ENCODE results near the gene MMUT. TPM values are rescaled to one million over a fixed set of nuclear protein-coding genes. Genes with fewer than 3 reads are reported as not detected.

MMUT gene
- total RNA-seq, 1 experiment from 2014 or later = 7.1 TPM

DNA sequence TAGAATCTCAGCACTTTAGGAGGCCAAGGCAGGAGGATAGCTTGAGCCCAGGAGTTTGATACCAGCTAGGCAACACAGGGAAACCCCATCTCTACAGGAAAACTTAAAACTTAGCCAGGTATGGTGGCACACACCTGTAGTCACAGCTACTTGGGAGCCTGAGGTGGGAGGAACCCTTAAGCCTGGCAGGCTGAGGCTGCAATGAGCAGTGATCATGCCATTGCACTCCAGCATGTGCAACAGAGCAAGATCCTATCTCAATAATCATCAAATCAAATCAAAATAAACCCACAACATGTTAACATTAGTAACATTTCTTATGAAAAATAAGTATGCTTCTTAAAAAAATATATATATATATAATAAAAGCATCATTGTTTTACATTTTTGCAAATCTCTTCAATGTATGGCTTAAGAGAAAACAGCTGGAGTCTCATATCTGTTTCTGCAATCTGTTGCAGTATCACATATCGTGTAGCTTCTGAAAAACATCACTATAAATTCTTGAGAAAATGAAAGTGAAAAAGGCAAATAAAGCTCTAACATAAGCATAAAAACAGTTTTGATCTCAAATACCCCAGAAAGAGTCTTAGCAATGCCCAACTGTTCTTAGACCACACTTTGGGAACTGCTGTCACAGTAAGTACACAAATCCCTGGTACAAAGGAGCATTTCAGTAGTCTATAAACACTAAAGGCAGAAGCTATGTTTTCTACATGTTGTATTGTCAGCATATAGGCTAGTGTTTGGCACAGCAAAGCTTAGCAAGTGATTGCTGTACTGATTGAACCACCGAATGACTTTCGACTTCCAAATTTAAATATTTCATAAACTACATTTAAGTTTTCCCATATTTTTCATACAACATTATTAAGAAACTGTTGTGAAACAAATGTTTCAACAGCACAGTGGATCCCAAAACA lies 8.0 kb downstream of the MMUT start:
- no peak for ATAC-seq
- peaks cover 2% of the 10 kb centered on the region; the same call in 1 of the 2 replicates for H3K36me3 ChIP-seq (ENCODE audit: control insufficient read depth, insufficient read depth, low read length)
- no peaks in the 10 kb centered on the region for H3K9me3 ChIP-seq (ENCODE audit: control insufficient read depth, insufficient read depth, low read depth, low read length)
- H3K27ac ChIP-seq (ENCODE audit: low read length) = no peak overlapping the region
- no peak overlapping the region for H3K4me3 ChIP-seq (ENCODE audit: low read depth in 2 of 2, low read length in 2 of 2)
- no peak for DNase-seq (ENCODE audit: low read depth, low spot score)
- no peaks in the 10 kb centered on the region for H3K27me3 ChIP-seq (ENCODE audit: control insufficient read depth, insufficient read depth, low read length)
- intact Hi-C loops (cut with micrococcal nuclease; ENCODE audit: unreplicated experiment) = loop anchor here (5.0 kb wide), 1 partner anchor 392 kb away; no protein-coding TSS in a partner anchor
- TF ChIP-seq POLR2AphosphoS5 (IDR thresholded peaks at IDR 0.05; ENCODE audit: low read depth, low read length) = no peak
- BruUV-seq (replicated peaks) = no TSS peak
- ChIA-PET CTCF (no interaction called here), POLR2A (no interaction called here)
- in situ Hi-C loops (cut with HindIII; ENCODE audit: low pct_unique_long_range_greater_than_20kb, low sequenced_read_pairs) = no loop called here
- no peaks in the 10 kb centered on the region for H3K4me1 ChIP-seq (ENCODE audit: control insufficient read depth, insufficient read depth, low read length)

DNA sequence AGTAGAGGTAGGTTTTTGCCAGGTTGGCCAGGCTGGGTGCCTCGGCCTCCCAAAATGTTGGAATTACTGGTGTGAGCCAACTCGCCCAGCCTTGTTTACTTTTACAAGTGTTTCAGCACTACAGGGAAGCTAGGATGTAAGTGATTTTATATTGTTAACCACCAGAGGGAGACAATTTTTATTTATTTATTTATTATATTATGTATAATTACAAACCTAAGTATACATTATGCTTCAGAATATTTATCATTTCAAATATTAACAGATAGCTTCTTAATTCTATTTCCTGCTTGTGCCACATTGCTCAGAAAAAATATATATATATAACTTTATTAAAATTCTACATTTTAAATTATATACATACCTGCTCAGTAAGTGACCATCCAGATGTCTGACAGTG lies 9.8 kb downstream of the MMUT start:
- no peak for TF ChIP-seq POLR2AphosphoS5 (IDR thresholded peaks at IDR 0.05; ENCODE audit: low read depth, low read length)
- TF ChIP-seq, protein P1, sequence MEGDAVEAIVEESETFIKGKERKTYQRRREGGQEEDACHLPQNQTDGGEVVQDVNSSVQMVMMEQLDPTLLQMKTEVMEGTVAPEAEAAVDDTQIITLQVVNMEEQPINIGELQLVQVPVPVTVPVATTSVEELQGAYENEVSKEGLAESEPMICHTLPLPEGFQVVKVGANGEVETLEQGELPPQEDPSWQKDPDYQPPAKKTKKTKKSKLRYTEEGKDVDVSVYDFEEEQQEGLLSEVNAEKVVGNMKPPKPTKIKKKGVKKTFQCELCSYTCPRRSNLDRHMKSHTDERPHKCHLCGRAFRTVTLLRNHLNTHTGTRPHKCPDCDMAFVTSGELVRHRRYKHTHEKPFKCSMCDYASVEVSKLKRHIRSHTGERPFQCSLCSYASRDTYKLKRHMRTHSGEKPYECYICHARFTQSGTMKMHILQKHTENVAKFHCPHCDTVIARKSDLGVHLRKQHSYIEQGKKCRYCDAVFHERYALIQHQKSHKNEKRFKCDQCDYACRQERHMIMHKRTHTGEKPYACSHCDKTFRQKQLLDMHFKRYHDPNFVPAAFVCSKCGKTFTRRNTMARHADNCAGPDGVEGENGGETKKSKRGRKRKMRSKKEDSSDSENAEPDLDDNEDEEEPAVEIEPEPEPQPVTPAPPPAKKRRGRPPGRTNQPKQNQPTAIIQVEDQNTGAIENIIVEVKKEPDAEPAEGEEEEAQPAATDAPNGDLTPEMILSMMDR (IDR thresholded peaks at IDR 0.05) = peak; percentile 57
- Histone ChIP-seq H3K27me3 (ENCODE audit: control insufficient read depth, insufficient read depth, low read length) (no peaks in the 10 kb centered on the region), H3K9me3 (ENCODE audit: control insufficient read depth, insufficient read depth, low read depth, low read length) (no peaks in the 10 kb centered on the region), H3K4me3 (ENCODE audit: low read depth in 2 of 2, low read length in 2 of 2) (no peak overlapping the region), H3K36me3 (ENCODE audit: control insufficient read depth, insufficient read depth, low read length) (peaks cover 4% of the 10 kb centered on the region), H3K27ac (ENCODE audit: low read length) (no peak overlapping the region), H3K4me1 (ENCODE audit: control insufficient read depth, insufficient read depth, low read length) (no peaks in the 10 kb centered on the region)
- ChIA-PET POLR2A (interaction anchor here (0.7 kb wide), 1 partner anchor 9 kb away, joined by 3 read pairs; no protein-coding TSS in a partner anchor), CTCF (interaction anchor here (0.5 to 0.6 kb wide), 2 partner anchors 170 to 1880 kb away, joined by 3 to 8 read pairs; no protein-coding TSS in a partner anchor)
- DNase-seq (ENCODE audit: low read depth, low spot score) (no peak), ATAC-seq (no peak)
- BruUV-seq (replicated peaks) = no TSS peak
- intact Hi-C loops (cut with micrococcal nuclease; ENCODE audit: unreplicated experiment) = loop anchor here (5.0 kb wide), 1 partner anchor 394 kb away; no protein-coding TSS in a partner anchor
- in situ Hi-C loops (cut with HindIII; ENCODE audit: low pct_unique_long_range_greater_than_20kb, low sequenced_read_pairs) = no loop called here

DNA sequence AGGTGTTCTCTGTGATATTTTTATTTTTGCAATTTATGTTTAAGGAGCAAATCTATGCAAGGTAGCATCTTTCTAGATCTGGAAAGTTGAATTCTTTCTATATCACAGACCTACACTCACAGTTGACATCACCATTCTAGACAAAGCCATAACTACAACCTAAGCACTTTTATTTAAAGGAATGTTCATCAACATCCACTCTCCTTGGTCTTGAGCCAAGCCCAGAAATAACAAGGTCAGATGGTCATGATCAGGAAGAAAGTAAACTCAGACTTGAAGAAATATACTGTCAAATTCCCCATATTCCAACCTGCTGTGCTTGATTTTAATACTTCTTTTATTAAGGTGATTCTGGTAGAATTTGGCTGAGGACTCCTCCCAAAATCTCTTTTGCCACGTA lies 32.2 kb downstream of the MMUT start:
- Histone ChIP-seq H3K4me1 (ENCODE audit: control insufficient read depth, insufficient read depth, low read length) (no peaks in the 10 kb centered on the region), H3K4me3 (ENCODE audit: low read depth in 2 of 2, low read length in 2 of 2) (no peak overlapping the region), H3K36me3 (ENCODE audit: control insufficient read depth, insufficient read depth, low read length) (no peaks in the 10 kb centered on the region), H3K27ac (ENCODE audit: low read length) (no peak overlapping the region), H3K9me3 (ENCODE audit: control insufficient read depth, insufficient read depth, low read depth, low read length) (no peaks in the 10 kb centered on the region), H3K27me3 (ENCODE audit: control insufficient read depth, insufficient read depth, low read length) (no peaks in the 10 kb centered on the region)
- TF ChIP-seq, protein P1 (IDR thresholded peaks at IDR 0.05) = no peak
- TF ChIP-seq TCF7L2 (IDR thresholded peaks at IDR 0.05; ENCODE audit: low read depth, low read length) = no peak
- TF ChIP-seq, protein P2, sequence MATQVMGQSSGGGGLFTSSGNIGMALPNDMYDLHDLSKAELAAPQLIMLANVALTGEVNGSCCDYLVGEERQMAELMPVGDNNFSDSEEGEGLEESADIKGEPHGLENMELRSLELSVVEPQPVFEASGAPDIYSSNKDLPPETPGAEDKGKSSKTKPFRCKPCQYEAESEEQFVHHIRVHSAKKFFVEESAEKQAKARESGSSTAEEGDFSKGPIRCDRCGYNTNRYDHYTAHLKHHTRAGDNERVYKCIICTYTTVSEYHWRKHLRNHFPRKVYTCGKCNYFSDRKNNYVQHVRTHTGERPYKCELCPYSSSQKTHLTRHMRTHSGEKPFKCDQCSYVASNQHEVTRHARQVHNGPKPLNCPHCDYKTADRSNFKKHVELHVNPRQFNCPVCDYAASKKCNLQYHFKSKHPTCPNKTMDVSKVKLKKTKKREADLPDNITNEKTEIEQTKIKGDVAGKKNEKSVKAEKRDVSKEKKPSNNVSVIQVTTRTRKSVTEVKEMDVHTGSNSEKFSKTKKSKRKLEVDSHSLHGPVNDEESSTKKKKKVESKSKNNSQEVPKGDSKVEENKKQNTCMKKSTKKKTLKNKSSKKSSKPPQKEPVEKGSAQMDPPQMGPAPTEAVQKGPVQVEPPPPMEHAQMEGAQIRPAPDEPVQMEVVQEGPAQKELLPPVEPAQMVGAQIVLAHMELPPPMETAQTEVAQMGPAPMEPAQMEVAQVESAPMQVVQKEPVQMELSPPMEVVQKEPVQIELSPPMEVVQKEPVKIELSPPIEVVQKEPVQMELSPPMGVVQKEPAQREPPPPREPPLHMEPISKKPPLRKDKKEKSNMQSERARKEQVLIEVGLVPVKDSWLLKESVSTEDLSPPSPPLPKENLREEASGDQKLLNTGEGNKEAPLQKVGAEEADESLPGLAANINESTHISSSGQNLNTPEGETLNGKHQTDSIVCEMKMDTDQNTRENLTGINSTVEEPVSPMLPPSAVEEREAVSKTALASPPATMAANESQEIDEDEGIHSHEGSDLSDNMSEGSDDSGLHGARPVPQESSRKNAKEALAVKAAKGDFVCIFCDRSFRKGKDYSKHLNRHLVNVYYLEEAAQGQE (IDR thresholded peaks at IDR 0.05; ENCODE audit: insufficient read depth in 1 of 2, low read depth in 2 of 2, low read length in 1 of 2) = no peak
- no peak for TF ChIP-seq POLR2AphosphoS5 (IDR thresholded peaks at IDR 0.05; ENCODE audit: low read depth, low read length)
- TF ChIP-seq SIN3A (IDR thresholded peaks at IDR 0.05; ENCODE audit: borderline replicate concordance, insufficient read depth, low read depth, low read length) = no peak
- in situ Hi-C loops (cut with HindIII; ENCODE audit: low pct_unique_long_range_greater_than_20kb, low sequenced_read_pairs) = no loop called here
- CTCF ChIA-PET = no interaction called here
- intact Hi-C loops (cut with micrococcal nuclease; ENCODE audit: unreplicated experiment) = no loop called here
- ATAC-seq (no peak), DNase-seq (ENCODE audit: low read depth, low spot score) (no peak)
- POLR2A ChIA-PET = no interaction called here
- no TSS peak for BruUV-seq (replicated peaks)
